PC-3 (cell line): ENCODE measurements around the gene VPS50.

Source experiments
- EZH2 ChIP-seq: fragments of 300-600 bp; sonication (generic); IDR thresholded peaks from one replicate; pipeline ENCODE4 v1.6.1; 2017; ENCODE audit warnings: antibody characterized with exemption, mild to moderate bottlenecking, low read length; ENCODE audit not compliant: unreplicated experiment
- TF ChIP-seq, protein P1 (sequence below): fragments of 300-600 bp; sonication (generic); conservative IDR thresholded peaks from 2 replicates; pipeline ENCODE4 v1.5.1; 2017; ENCODE audit warnings: antibody characterized with exemption, low read depth, mild to moderate bottlenecking, low read length

- TF ChIP-seq, protein P1, sequence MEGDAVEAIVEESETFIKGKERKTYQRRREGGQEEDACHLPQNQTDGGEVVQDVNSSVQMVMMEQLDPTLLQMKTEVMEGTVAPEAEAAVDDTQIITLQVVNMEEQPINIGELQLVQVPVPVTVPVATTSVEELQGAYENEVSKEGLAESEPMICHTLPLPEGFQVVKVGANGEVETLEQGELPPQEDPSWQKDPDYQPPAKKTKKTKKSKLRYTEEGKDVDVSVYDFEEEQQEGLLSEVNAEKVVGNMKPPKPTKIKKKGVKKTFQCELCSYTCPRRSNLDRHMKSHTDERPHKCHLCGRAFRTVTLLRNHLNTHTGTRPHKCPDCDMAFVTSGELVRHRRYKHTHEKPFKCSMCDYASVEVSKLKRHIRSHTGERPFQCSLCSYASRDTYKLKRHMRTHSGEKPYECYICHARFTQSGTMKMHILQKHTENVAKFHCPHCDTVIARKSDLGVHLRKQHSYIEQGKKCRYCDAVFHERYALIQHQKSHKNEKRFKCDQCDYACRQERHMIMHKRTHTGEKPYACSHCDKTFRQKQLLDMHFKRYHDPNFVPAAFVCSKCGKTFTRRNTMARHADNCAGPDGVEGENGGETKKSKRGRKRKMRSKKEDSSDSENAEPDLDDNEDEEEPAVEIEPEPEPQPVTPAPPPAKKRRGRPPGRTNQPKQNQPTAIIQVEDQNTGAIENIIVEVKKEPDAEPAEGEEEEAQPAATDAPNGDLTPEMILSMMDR: no peak
- no peak for TF ChIP-seq EZH2
Observed at GRCh38 chr7:93331706-93332105, 99.5 kb downstream of the VPS50 start.
